HCT116 (cell line): ENCODE data around the gene TULP4. TPM values are rescaled to one million over a fixed set of nuclear protein-coding genes. Genes with fewer than 3 reads are reported as not detected.

Source experiments
- ATAC-seq: fragments of 200-7000 bp; cut with Tn5 transposase; 2 replicates; pipeline ENCODE4 v1.9.1; 2020; ENCODE audit warnings: mild to moderate bottlenecking, moderate library complexity
- BruUV-seq: library from RNA; stranded (reverse); fragments of 400-500 nt; replicated peaks from 2 replicates; lab custom pipeline; 2021; lab: Mats Ljungman, UMichigan
- CTCF ChIA-PET: fragments of 300-600 bp; sonication (Branson Sonifier 250); formaldehyde crosslinking; loops from one replicate; lab custom pipeline; 2021; ENCODE audit warnings: antibody characterized with exemption; lab: Charles Lee
- POLR2A ChIA-PET: fragments of 300-600, 350-600 bp; sonication (Branson Sonifier 250); formaldehyde crosslinking; loops from one replicate; lab custom pipeline; 2021; ENCODE audit warnings: antibody characterized with exemption; lab: Charles Lee
- RAD21 ChIA-PET, 2 experiments: fragments of 300-600 bp; sonication (Branson Sonifier 250); formaldehyde crosslinking; loops; one replicate each; lab custom pipeline; 2023; ENCODE audit warnings: low total read pairs in 2 of 2; ENCODE audit not compliant: uncharacterized antibody in 2 of 2, unreplicated experiment in 2 of 2, low non-redundant PET in 1 of 2; lab: Charles Lee
- DNase-seq: peaks from one replicate; pipeline ENCODE4 v3.0.0-alpha.2; 2010; ENCODE audit warnings: low read depth, low spot score
- H2AFZ ChIP-seq: fragments of 200-600 bp; shearing (Covaris generic), sonication (generic); 2 replicates; pipeline ENCODE4 v1.6.1; 2017; ENCODE audit warnings: low read depth, mixed run types, mixed read lengths, antibody characterized with exemption, low read length; ENCODE audit not compliant: poor library complexity, severe bottlenecking
- H3K27ac ChIP-seq: 2 replicates; pipeline ENCODE4 v1.5.1; 2012; ENCODE audit warnings: low read depth, low read length
- H3K27me3 ChIP-seq: fragments of 200-600 bp; sonication (generic); 2 replicates; pipeline ENCODE4 v1.6.1; 2016; ENCODE audit warnings: mixed run types, low read length, mixed read lengths; ENCODE audit not compliant: insufficient read depth
- H3K36me3 ChIP-seq, 2 experiments: fragments of 200-500 bp in 1 of 2; fragments of 200-600 bp in 1 of 2; sonication (Bioruptor generic) in 1 of 2; sonication (generic) in 1 of 2; 2 replicates each; pipeline versions ENCODE4 v1.5.1 to v1.6.1; 2014 to 2016; ENCODE audit warnings: low read length in 2 of 2, inconsistent platforms in 1 of 2, mixed read lengths in 1 of 2, mixed run types in 1 of 2; ENCODE audit not compliant: insufficient read depth in 2 of 2, control insufficient read depth in 1 of 2
- H3K4me1 ChIP-seq, 2 experiments: fragments of 200-600 bp in 1 of 2; sonication (generic) in 1 of 2; 2 replicates each; pipeline versions ENCODE4 v1.5.1 to v1.6.1; 2012 to 2017; ENCODE audit warnings: low read length in 2 of 2, inconsistent platforms in 1 of 2, mild to moderate bottlenecking in 1 of 2, mixed read lengths in 1 of 2, mixed run types in 1 of 2, moderate library complexity in 1 of 2; ENCODE audit not compliant: insufficient read depth in 2 of 2, control insufficient read depth in 1 of 2
- H3K4me2 ChIP-seq: fragments of 200-600 bp; sonication (generic); 2 replicates; pipeline ENCODE4 v1.6.1; 2017; ENCODE audit warnings: mixed run types, low read length, mixed read lengths
- H3K4me3 ChIP-seq, 2 experiments: fragments of 200-600 bp in 1 of 2; sonication (generic) in 1 of 2; replicated peaks in 1 of 2; 2 replicates each; pipeline ENCODE4 v1.5.1; 2011 to 2016; ENCODE audit warnings: low read length in 2 of 2, control low read depth in 1 of 2, low read depth in 1 of 2, mild to moderate bottlenecking in 1 of 2, mixed read lengths in 1 of 2, mixed run types in 1 of 2
- H3K79me2 ChIP-seq: fragments of 200-600 bp; sonication (generic); 2 replicates; pipeline ENCODE4 v1.6.1; 2017; ENCODE audit warnings: mild to moderate bottlenecking, mixed run types, low read length, moderate library complexity, mixed read lengths; ENCODE audit not compliant: insufficient read depth
- H3K9ac ChIP-seq: fragments of 200-600 bp; sonication (generic); 2 replicates; pipeline ENCODE4 v1.6.1; 2016; ENCODE audit warnings: low read length, mixed read lengths
- H3K9me2 ChIP-seq: fragments of 200-600 bp; sonication (generic), shearing (Covaris generic); 2 replicates; pipeline ENCODE4 v1.6.1; 2017; ENCODE audit warnings: mixed run types, mild to moderate bottlenecking, moderate library complexity; ENCODE audit not compliant: insufficient read depth
- H3K9me3 ChIP-seq, 2 experiments: fragments of 200-500 bp in 1 of 2; fragments of 200-600 bp in 1 of 2; sonication (Bioruptor generic) in 1 of 2; sonication (generic) in 1 of 2; 2 replicates each; pipeline ENCODE4 v1.6.1; 2014 to 2017; ENCODE audit warnings: low read length in 2 of 2, mixed read lengths in 2 of 2, inconsistent platforms in 1 of 2, low read depth in 1 of 2, mild to moderate bottlenecking in 1 of 2, mixed run types in 1 of 2, moderate library complexity in 1 of 2; ENCODE audit not compliant: control insufficient read depth in 1 of 2, insufficient read depth in 1 of 2
- H4K20me1 ChIP-seq: fragments of 200-600 bp; sonication (generic), shearing (Covaris generic); 2 replicates; pipeline ENCODE4 v1.6.1; 2017; ENCODE audit warnings: mixed run types, mild to moderate bottlenecking, moderate library complexity; ENCODE audit not compliant: insufficient read depth
- CBX3 ChIP-seq: IDR thresholded peaks from 2 replicates; pipeline ENCODE4 v1.6.1; 2012; ENCODE audit warnings: low read depth
- CEBPB ChIP-seq: IDR thresholded peaks from 2 replicates; pipeline ENCODE4 v1.6.1; 2012; ENCODE audit warnings: low read depth
- EGR1 ChIP-seq: IDR thresholded peaks from 2 replicates; pipeline ENCODE4 v1.6.1; 2012; ENCODE audit warnings: low read depth
- ELF1 ChIP-seq: IDR thresholded peaks from 2 replicates; pipeline ENCODE4 v1.6.1; 2012; ENCODE audit warnings: low read depth, borderline replicate concordance
- EZH2 ChIP-seq: fragments of 200-600 bp; sonication (generic); IDR thresholded peaks from 2 replicates; pipeline ENCODE4 v1.6.1; 2017; ENCODE audit warnings: antibody characterized with exemption, mixed run types
- EZH2phosphoT487 ChIP-seq: fragments of 200-600 bp; IDR thresholded peaks from 2 replicates; pipeline ENCODE4 v1.6.1; 2018; ENCODE audit warnings: antibody characterized with exemption, borderline replicate concordance
- FOSL1 ChIP-seq: IDR thresholded peaks from 2 replicates; pipeline ENCODE4 v1.6.1; 2012; ENCODE audit warnings: low read depth
- JUND ChIP-seq: IDR thresholded peaks from 2 replicates; pipeline ENCODE4 v1.6.1; 2012
- POLR2A ChIP-seq: IDR thresholded peaks from 2 replicates; pipeline ENCODE4 v1.7.0; 2011; ENCODE audit warnings: borderline replicate concordance; ENCODE audit not compliant: insufficient read depth, insufficient read length; ENCODE audit errors: extremely low read depth
- SIN3A ChIP-seq: IDR thresholded peaks from 2 replicates; pipeline ENCODE4 v1.6.1; 2012; ENCODE audit warnings: low read depth
- SP1 ChIP-seq: IDR thresholded peaks from 2 replicates; pipeline ENCODE4 v1.6.1; 2012; ENCODE audit warnings: low read depth
- SRF ChIP-seq: IDR thresholded peaks from 2 replicates; pipeline ENCODE4 v1.6.1; 2012; ENCODE audit warnings: low read depth
- TCF7L2 ChIP-seq: IDR thresholded peaks from 2 replicates; pipeline ENCODE4 v1.7.0; 2011; ENCODE audit warnings: borderline replicate concordance, inconsistent platforms; ENCODE audit not compliant: insufficient read depth, insufficient read length; ENCODE audit errors: extremely low read depth
- YY1 ChIP-seq: IDR thresholded peaks from 2 replicates; pipeline ENCODE4 v1.6.1; 2011; ENCODE audit warnings: low read length, low read depth, moderate library complexity, mild to moderate bottlenecking; ENCODE audit not compliant: insufficient replicate concordance; ENCODE audit errors: extremely low read depth
- ZFX ChIP-seq: fragments of 450-650 bp; IDR thresholded peaks from 2 replicates; pipeline ENCODE4 v1.6.1; 2017
- ZNF274 ChIP-seq: fragments of 200-500 bp; sonication (Bioruptor generic); IDR thresholded peaks from 2 replicates; pipeline ENCODE4 v1.6.1; 2014; ENCODE audit warnings: mild to moderate bottlenecking, low read depth, low read length, inconsistent platforms
- intact Hi-C: fragments of 100-400 bp; cut with micrococcal nuclease; formaldehyde crosslinking; loops from 2 replicates; pipeline ENCODE4 v1.10.0; 2022
- total RNA-seq: library from RNA; stranded (reverse); gene quantifications from one replicate; pipeline ENCODE4 v1.2.1, GENCODE V29; 2021; ENCODE audit not compliant: unreplicated experiment
- TF ChIP-seq, protein P1 (sequence below), 3 experiments: fragments of 200-600 bp in 1 of 3; sonication (generic) in 1 of 3; IDR thresholded peaks in 2 of 3; conservative IDR thresholded peaks in 1 of 3; 2 replicates each; pipeline ENCODE4 v1.5.1; 2012 to 2017; ENCODE audit warnings: low read depth in 2 of 3, low read length in 2 of 3, antibody characterized with exemption in 1 of 3, borderline replicate concordance in 1 of 3, control low read depth in 1 of 3, mild to moderate bottlenecking in 1 of 3, mixed read lengths in 1 of 3, mixed run types in 1 of 3, moderate library complexity in 1 of 3; ENCODE audit not compliant: insufficient read depth in 1 of 3
- TF ChIP-seq, protein P2 (sequence below): IDR thresholded peaks from 2 replicates; pipeline ENCODE4 v1.6.1; 2011; ENCODE audit warnings: mild to moderate bottlenecking, low read length, moderate library complexity; ENCODE audit not compliant: insufficient replicate concordance; ENCODE audit errors: extremely low read depth
- TF ChIP-seq, protein P3 (sequence below): IDR thresholded peaks from 2 replicates; pipeline ENCODE4 v1.6.1; 2012

TULP4 gene
- total RNA-seq, 1 experiment from 2014 or later: 70.8 TPM

GRCh38 chr6:158481690-158482473 is 169.6 kb downstream of the TULP4 start (continued):
- TF ChIP-seq YY1 (no peak), POLR2A (no peak), TCF7L2 (no peak), ZFX (no peak)

DNA sequence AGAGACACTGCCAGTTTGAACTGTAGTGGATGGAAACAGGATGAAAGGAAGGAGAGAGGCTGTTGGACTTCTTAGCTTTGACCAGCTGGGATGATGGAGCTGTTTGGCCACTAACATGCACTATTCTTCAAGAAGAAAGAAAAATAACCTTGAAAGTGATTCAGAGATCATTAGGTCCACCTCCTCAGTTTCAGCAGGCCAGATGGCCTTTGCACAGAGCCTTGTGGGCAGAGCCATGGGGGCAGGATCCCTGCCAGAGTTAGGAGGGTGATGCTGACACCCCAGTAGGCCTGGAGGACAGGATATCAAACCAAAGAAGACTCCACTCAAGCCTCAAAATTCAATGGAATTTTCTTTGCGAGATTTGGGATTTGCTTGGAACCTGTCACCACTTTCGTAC is 173.2 kb downstream of the TULP4 start:
- H3K4me2 ChIP-seq: no peak overlapping the region
- CTCF ChIA-PET: no interaction called here
- H3K36me3 ChIP-seq: peaks cover 0 to 5% of the 10 kb centered on the region in 2 experiments; a peak in 1 of 4 replicates
- RAD21 ChIA-PET: no interaction called here
- H3K27ac ChIP-seq: no peak overlapping the region
- no peak overlapping the region for H2AFZ ChIP-seq
- no peak for DNase-seq
- H3K4me3 ChIP-seq: no peak overlapping the region
- H3K4me1 ChIP-seq: peaks cover 13 to 36% of the 10 kb centered on the region in 2 experiments; a peak in 3 of 4 replicates
- H3K9me2 ChIP-seq: no peaks in the 10 kb centered on the region
- BruUV-seq: no TSS peak
- intact Hi-C loops: no loop called here
- no peaks in the 10 kb centered on the region for H3K27me3 ChIP-seq
- no peaks in the 10 kb centered on the region for H4K20me1 ChIP-seq
- no peak overlapping the region for H3K9ac ChIP-seq
- POLR2A ChIA-PET: no interaction called here
- H3K9me3 ChIP-seq: no peaks in the 10 kb centered on the region
- ATAC-seq: no peak
- H3K79me2 ChIP-seq: no peaks in the 10 kb centered on the region
- TF ChIP-seq EZH2phosphoT487: no peak
- no peak for TF ChIP-seq ZNF274
- TF ChIP-seq CBX3: no peak
- TF ChIP-seq ELF1: no peak
- TF ChIP-seq CEBPB: no peak
- TF ChIP-seq YY1: no peak
- TF ChIP-seq TCF7L2: no peak
- no peak for TF ChIP-seq SP1
- TF ChIP-seq JUND: no peak
- TF ChIP-seq, protein P1, sequence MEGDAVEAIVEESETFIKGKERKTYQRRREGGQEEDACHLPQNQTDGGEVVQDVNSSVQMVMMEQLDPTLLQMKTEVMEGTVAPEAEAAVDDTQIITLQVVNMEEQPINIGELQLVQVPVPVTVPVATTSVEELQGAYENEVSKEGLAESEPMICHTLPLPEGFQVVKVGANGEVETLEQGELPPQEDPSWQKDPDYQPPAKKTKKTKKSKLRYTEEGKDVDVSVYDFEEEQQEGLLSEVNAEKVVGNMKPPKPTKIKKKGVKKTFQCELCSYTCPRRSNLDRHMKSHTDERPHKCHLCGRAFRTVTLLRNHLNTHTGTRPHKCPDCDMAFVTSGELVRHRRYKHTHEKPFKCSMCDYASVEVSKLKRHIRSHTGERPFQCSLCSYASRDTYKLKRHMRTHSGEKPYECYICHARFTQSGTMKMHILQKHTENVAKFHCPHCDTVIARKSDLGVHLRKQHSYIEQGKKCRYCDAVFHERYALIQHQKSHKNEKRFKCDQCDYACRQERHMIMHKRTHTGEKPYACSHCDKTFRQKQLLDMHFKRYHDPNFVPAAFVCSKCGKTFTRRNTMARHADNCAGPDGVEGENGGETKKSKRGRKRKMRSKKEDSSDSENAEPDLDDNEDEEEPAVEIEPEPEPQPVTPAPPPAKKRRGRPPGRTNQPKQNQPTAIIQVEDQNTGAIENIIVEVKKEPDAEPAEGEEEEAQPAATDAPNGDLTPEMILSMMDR (IDR thresholded peaks at IDR 0.05 in 2 of 3, conservative IDR thresholded peaks at IDR 0.05 in 1 of 3; ENCODE audit: borderline replicate concordance in 1 of 3, insufficient read depth in 1 of 3, low read depth in 2 of 3, low read length in 2 of 3): no peak
- no peak for TF ChIP-seq ZFX
- TF ChIP-seq POLR2A: no peak
- TF ChIP-seq, protein P2, sequence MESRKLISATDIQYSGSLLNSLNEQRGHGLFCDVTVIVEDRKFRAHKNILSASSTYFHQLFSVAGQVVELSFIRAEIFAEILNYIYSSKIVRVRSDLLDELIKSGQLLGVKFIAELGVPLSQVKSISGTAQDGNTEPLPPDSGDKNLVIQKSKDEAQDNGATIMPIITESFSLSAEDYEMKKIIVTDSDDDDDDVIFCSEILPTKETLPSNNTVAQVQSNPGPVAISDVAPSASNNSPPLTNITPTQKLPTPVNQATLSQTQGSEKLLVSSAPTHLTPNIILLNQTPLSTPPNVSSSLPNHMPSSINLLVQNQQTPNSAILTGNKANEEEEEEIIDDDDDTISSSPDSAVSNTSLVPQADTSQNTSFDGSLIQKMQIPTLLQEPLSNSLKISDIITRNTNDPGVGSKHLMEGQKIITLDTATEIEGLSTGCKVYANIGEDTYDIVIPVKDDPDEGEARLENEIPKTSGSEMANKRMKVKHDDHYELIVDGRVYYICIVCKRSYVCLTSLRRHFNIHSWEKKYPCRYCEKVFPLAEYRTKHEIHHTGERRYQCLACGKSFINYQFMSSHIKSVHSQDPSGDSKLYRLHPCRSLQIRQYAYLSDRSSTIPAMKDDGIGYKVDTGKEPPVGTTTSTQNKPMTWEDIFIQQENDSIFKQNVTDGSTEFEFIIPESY: no peak
- TF ChIP-seq EGR1: no peak
- TF ChIP-seq SIN3A: no peak
- TF ChIP-seq FOSL1: no peak
- TF ChIP-seq, protein P3, sequence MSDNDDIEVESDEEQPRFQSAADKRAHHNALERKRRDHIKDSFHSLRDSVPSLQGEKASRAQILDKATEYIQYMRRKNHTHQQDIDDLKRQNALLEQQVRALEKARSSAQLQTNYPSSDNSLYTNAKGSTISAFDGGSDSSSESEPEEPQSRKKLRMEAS: no peak
- TF ChIP-seq SRF: no peak
- TF ChIP-seq EZH2: no peak
